ENCODE measurements around the gene ARHGEF33. TPM values are rescaled to one million over a fixed set of nuclear protein-coding genes. Genes with fewer than 3 reads are reported as not detected.

Gene ARHGEF33
- under 1 TPM; 0.32 to 0.35 TPM for total RNA-seq

DNA sequence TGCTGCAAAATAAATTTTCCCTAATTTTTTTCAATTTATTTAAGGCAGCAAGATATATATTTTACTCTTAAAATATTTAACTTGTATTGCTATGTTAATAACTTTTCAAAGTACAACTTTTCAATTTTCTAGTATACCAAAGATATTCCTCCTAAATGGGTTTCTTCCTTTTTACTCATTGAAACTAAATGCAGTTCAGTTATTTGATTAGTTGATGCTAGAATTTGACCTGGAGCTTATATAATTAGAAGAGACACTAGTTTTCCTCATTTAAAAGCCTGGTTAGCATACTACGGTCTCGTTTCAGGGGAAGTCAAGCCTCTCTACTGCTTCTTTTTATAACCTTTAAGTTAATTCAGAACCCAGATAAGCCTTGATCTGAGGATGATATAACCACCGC is at the start of gene ARHGEF33:
Gene ARHGEF33 (plus strand): TSS at position 301 of the 400 bp plus-strand sequence. CDS start 29,573 bp downstream, outside the sequence.
- H3K27ac ChIP-seq, result no peak within 1 kb of the TSS
- TF ChIP-seq, protein P1, sequence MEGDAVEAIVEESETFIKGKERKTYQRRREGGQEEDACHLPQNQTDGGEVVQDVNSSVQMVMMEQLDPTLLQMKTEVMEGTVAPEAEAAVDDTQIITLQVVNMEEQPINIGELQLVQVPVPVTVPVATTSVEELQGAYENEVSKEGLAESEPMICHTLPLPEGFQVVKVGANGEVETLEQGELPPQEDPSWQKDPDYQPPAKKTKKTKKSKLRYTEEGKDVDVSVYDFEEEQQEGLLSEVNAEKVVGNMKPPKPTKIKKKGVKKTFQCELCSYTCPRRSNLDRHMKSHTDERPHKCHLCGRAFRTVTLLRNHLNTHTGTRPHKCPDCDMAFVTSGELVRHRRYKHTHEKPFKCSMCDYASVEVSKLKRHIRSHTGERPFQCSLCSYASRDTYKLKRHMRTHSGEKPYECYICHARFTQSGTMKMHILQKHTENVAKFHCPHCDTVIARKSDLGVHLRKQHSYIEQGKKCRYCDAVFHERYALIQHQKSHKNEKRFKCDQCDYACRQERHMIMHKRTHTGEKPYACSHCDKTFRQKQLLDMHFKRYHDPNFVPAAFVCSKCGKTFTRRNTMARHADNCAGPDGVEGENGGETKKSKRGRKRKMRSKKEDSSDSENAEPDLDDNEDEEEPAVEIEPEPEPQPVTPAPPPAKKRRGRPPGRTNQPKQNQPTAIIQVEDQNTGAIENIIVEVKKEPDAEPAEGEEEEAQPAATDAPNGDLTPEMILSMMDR (IDR thresholded peaks at IDR 0.05), result no peak
- H3K9me3 ChIP-seq, result no peaks in the 10 kb centered on the region
- H3K4me3 ChIP-seq, result no peak within 1 kb of the TSS
- DNase-seq, result no peak
- no peaks in the 10 kb centered on the region for H3K36me3 ChIP-seq
- H3K27me3 ChIP-seq, result no peaks in the 10 kb centered on the region
- H3K9ac ChIP-seq (ENCODE audit: low read depth in 2 of 2, low read length in 2 of 2), result no peak within 1 kb of the TSS
- no peaks in the 10 kb centered on the region for H3K4me1 ChIP-seq
- intact Hi-C loops (cut with DNase I), result no loop called here

- no peaks in the 10 kb centered on the region for H3K27me3 ChIP-seq
- DNase-seq, result no peak
- TF ChIP-seq, protein P1 (IDR thresholded peaks at IDR 0.05), result no peak
- H3K36me3 ChIP-seq, result no peaks in the 10 kb centered on the region
- H3K9me3 ChIP-seq, result no peaks in the 10 kb centered on the region
- H3K27ac ChIP-seq, result no peak overlapping the region
- H3K4me3 ChIP-seq, result no peak overlapping the region
- H3K4me1 ChIP-seq, result no peaks in the 10 kb centered on the region
- intact Hi-C loops (cut with DNase I), result no loop called here
- no peak overlapping the region for H3K9ac ChIP-seq (ENCODE audit: low read depth in 2 of 2, low read length in 2 of 2)
Observed at GRCh38 chr2:38850045-38850444, 39.6 kb upstream of the ARHGEF33 start.

DNA sequence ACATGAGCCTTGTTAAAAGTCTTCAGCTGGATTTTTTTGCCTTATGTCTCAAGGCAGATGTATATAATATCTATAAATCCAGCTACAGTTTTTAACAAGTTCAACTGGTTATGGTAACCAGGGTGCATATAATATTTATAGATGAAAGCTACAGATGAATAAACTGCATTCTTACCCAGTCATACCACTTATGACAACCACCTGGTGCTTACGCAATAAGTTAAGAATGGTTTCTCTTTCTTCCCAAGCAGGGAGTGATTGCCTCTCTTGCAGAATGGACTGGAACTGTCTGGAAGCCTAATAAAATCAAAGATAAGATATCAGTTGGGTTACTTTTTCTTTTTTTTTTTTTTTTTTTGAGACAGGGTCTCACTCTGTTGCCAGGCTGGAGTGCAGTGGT is 33.5 kb upstream of the ARHGEF33 start:
- TF ChIP-seq, protein P1 (IDR thresholded peaks at IDR 0.05), result no peak
- H3K4me1 ChIP-seq, result no peaks in the 10 kb centered on the region
- no peaks in the 10 kb centered on the region for H3K27me3 ChIP-seq
- no peak for DNase-seq
- H3K36me3 ChIP-seq, result peaks cover 3% of the 10 kb centered on the region
- H3K9ac ChIP-seq (ENCODE audit: low read depth in 2 of 2, low read length in 2 of 2), result no peak overlapping the region
- no peaks in the 10 kb centered on the region for H3K9me3 ChIP-seq
- H3K4me3 ChIP-seq, result no peak overlapping the region
- intact Hi-C loops (cut with DNase I), result no loop called here
- H3K27ac ChIP-seq, result no peak overlapping the region

- Histone ChIP-seq H3K9ac (ENCODE audit: low read depth in 2 of 2, low read length in 2 of 2) (no peak overlapping the region), H3K27ac (no peak overlapping the region), H3K9me3 (no peaks in the 10 kb centered on the region), H3K27me3 (no peaks in the 10 kb centered on the region), H3K4me3 (no peak overlapping the region), H3K36me3 (peaks cover 3% of the 10 kb centered on the region), H3K4me1 (no peaks in the 10 kb centered on the region)
- intact Hi-C loops (cut with DNase I), result no loop called here
- TF ChIP-seq, protein P1 (IDR thresholded peaks at IDR 0.05), result no peak
- no peak for DNase-seq
Observed at GRCh38 chr2:38862476-38862875, 27.2 kb upstream of the ARHGEF33 start.

DNA sequence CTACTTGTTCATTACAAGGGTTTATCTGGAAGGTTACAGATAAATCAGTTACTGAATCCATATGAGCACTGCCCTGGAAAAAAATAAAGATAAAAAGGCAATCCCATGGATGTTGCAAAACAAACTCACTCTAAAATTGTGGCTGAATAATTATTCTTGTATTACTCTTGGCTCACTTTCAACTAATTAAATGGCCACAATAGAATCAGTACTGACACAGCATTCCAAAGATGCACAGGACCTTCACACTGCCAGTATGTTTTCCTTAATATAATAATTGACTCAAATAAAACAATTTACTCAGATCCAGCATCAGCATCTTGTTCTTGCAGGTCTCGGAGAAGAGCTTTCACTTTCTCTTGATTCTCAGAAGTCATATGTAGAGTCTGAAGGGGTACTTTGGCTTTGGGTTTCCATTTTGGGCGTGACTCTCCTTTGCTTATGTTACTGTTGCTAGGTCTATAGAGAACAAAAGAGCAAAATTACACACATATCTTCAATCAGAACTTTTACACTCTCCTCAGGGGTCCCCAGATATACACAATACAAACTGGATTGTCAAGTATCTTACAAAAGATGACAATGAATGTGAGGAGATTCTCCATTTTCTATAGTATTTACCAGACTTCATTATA is 26.5 kb upstream of the ARHGEF33 start:
- intact Hi-C loops (cut with DNase I), result no loop called here
- no peaks in the 10 kb centered on the region for H3K9me3 ChIP-seq
- H3K9ac ChIP-seq (ENCODE audit: low read depth in 2 of 2, low read length in 2 of 2), result no peak overlapping the region
- no peak overlapping the region for H3K4me3 ChIP-seq
- no peak overlapping the region for H3K27ac ChIP-seq
- H3K4me1 ChIP-seq, result no peaks in the 10 kb centered on the region
- TF ChIP-seq, protein P1 (IDR thresholded peaks at IDR 0.05), result no peak
- H3K27me3 ChIP-seq, result no peaks in the 10 kb centered on the region
- H3K36me3 ChIP-seq, result peaks cover 3% of the 10 kb centered on the region
- DNase-seq, result no peak

Measured in colonic mucosa (tissue), 4 donors.